Smooth muscle cell (in vitro differentiated cells): ENCODE data around the gene ZC3H18. TPM values are rescaled to one million over a fixed set of nuclear protein-coding genes. Genes with fewer than 3 reads are reported as not detected.

Experiments used
- DNase-seq: peaks from one replicate; lab custom pipeline; 2025; ENCODE audit not compliant: unreplicated experiment; lab: John Stamatoyannopoulos, UW
- H2AFZ ChIP-seq: fragments of 200-600 bp; sonication (generic); 2 replicates; pipeline ENCODE4 v1.6.0; 2016; ENCODE audit warnings: antibody characterized with exemption, low read depth, mild to moderate bottlenecking
- H3F3A ChIP-seq: fragments of 200-600 bp; sonication (generic); 2 replicates; pipeline ENCODE4 v1.6.0; 2017; ENCODE audit warnings: antibody characterized with exemption, low read depth
- H3K27ac ChIP-seq: fragments of 200-600 bp; sonication (generic); 2 replicates; pipeline ENCODE4 v1.5.1; 2016; ENCODE audit warnings: low read depth, mild to moderate bottlenecking
- H3K27me3 ChIP-seq: fragments of 200-600 bp; sonication (generic); 2 replicates; pipeline ENCODE4 v1.6.1; 2016; ENCODE audit warnings: low read depth, mild to moderate bottlenecking
- H3K36me3 ChIP-seq: fragments of 200-600 bp; sonication (generic); 2 replicates; pipeline ENCODE4 v1.5.1; 2016; ENCODE audit warnings: low read depth
- H3K4me1 ChIP-seq: fragments of 200-600 bp; sonication (generic); 2 replicates; pipeline ENCODE4 v1.5.1; 2016; ENCODE audit warnings: low read depth
- H3K4me2 ChIP-seq: fragments of 200-600 bp; sonication (generic); 2 replicates; pipeline ENCODE4 v1.6.0; 2016; ENCODE audit warnings: mild to moderate bottlenecking
- H3K4me3 ChIP-seq: fragments of 200-600 bp; sonication (generic); 2 replicates; pipeline ENCODE4 v1.5.1; 2016; ENCODE audit warnings: mild to moderate bottlenecking
- H3K79me2 ChIP-seq: fragments of 200-600 bp; sonication (generic); 2 replicates; pipeline ENCODE4 v1.6.0; 2016; ENCODE audit warnings: low read depth, mild to moderate bottlenecking
- H3K9ac ChIP-seq: fragments of 200-600 bp; sonication (generic); 2 replicates; pipeline ENCODE4 v1.6.0; 2016; ENCODE audit warnings: low read depth
- H3K9me3 ChIP-seq: fragments of 200-600 bp; sonication (generic); replicated peaks from 2 replicates; pipeline ENCODE4 v1.5.1; 2016; ENCODE audit warnings: low read depth
- H4K20me1 ChIP-seq: fragments of 200-600 bp; sonication (generic); 2 replicates; pipeline ENCODE4 v1.6.0; 2016; ENCODE audit warnings: low read depth
- WGBS: methylation state at CpG from one replicate; pipeline ENCODE4 v1.1.7; 2016; ENCODE audit warnings: low lambda C conversion rate; 5-methylcytosine and 5-hydroxymethylcytosine counted together
- polyA plus RNA-seq: library from polyadenylated mRNA; unstranded; fragments of >200 nt; fragmentation: Nextera tagmentation; extraction: Ambion mirVana; gene quantifications from 2 replicates; pipeline ENCODE4 v1.2.1, GENCODE V29; 2016
- total RNA-seq: library from RNA; depleted of rRNA; stranded (reverse); fragments of >200 nt; gene quantifications from 2 replicates; pipeline ENCODE4 v1.2.3, GENCODE V29; 2014
- TF ChIP-seq, protein P1 (sequence below): fragments of 200-600 bp; sonication (generic); IDR thresholded peaks from 2 replicates; pipeline ENCODE4 v1.5.1; 2017; ENCODE audit warnings: borderline replicate concordance, mild to moderate bottlenecking, antibody characterized with exemption; ENCODE audit not compliant: insufficient read depth, poor library complexity, severe bottlenecking

The ZC3H18 gene
- total and polyA plus RNA-seq, 2 experiments from 2014 or later, result 14.6 to 30.4 TPM

DNA sequence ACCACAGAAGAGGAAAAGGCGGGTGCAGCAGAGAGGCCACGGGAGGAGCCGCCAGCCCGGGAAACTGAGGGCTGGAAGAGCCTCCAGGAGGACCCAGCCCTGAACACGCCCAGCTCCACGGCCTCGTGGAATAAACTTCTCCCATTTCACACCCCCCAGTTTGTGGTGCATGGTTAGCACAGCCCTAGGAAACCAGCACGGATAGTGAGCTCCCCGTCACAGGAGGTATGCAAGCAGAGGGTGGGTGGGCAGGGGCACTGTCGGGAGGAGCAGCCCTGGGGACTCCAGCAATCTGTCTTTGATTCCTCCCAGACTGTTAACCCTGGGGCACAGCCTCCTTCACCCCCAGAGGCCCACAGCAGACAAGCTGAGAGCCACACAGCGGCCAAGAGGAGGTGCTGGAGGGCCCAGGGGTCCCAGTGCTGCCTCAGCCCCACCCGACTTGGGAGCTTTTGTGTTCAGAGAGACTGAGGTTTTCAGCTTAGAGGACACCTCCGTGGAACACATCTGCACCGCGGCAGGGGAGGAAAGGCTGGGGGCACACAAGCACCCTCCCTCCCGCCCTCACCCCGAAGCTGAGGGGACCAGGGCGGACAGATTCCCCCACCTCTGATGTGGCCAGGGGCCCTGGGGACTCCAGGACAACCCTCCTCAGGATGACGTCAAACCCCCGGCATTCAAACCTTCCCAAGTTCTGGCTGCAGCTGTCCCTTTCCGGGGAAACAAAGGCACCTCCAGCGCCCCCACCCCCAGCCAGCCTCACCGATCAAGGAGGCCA is 66.5 kb downstream of the ZC3H18 start:
- H3K4me3 ChIP-seq, result no peak overlapping the region
- H3K27me3 ChIP-seq, result peaks cover 4% of the 10 kb centered on the region
- H4K20me1 ChIP-seq, result peaks cover 8% of the 10 kb centered on the region
- no peak overlapping the region for H3K4me2 ChIP-seq
- TF ChIP-seq, protein P1, sequence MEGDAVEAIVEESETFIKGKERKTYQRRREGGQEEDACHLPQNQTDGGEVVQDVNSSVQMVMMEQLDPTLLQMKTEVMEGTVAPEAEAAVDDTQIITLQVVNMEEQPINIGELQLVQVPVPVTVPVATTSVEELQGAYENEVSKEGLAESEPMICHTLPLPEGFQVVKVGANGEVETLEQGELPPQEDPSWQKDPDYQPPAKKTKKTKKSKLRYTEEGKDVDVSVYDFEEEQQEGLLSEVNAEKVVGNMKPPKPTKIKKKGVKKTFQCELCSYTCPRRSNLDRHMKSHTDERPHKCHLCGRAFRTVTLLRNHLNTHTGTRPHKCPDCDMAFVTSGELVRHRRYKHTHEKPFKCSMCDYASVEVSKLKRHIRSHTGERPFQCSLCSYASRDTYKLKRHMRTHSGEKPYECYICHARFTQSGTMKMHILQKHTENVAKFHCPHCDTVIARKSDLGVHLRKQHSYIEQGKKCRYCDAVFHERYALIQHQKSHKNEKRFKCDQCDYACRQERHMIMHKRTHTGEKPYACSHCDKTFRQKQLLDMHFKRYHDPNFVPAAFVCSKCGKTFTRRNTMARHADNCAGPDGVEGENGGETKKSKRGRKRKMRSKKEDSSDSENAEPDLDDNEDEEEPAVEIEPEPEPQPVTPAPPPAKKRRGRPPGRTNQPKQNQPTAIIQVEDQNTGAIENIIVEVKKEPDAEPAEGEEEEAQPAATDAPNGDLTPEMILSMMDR, result no peak
- H3F3A ChIP-seq, result no peaks in the 10 kb centered on the region
- WGBS, result 81% methylated on average over 20 of the region's 23 CpGs
- DNase-seq, result no peak
- no peak overlapping the region for H3K27ac ChIP-seq
- no peak overlapping the region for H2AFZ ChIP-seq
- no peaks in the 10 kb centered on the region for H3K36me3 ChIP-seq
- H3K4me1 ChIP-seq, result peaks cover 7% of the 10 kb centered on the region
- H3K79me2 ChIP-seq, result no peaks in the 10 kb centered on the region
- H3K9me3 ChIP-seq, result no peaks in the 10 kb centered on the region
- H3K9ac ChIP-seq, result no peak overlapping the region

DNA sequence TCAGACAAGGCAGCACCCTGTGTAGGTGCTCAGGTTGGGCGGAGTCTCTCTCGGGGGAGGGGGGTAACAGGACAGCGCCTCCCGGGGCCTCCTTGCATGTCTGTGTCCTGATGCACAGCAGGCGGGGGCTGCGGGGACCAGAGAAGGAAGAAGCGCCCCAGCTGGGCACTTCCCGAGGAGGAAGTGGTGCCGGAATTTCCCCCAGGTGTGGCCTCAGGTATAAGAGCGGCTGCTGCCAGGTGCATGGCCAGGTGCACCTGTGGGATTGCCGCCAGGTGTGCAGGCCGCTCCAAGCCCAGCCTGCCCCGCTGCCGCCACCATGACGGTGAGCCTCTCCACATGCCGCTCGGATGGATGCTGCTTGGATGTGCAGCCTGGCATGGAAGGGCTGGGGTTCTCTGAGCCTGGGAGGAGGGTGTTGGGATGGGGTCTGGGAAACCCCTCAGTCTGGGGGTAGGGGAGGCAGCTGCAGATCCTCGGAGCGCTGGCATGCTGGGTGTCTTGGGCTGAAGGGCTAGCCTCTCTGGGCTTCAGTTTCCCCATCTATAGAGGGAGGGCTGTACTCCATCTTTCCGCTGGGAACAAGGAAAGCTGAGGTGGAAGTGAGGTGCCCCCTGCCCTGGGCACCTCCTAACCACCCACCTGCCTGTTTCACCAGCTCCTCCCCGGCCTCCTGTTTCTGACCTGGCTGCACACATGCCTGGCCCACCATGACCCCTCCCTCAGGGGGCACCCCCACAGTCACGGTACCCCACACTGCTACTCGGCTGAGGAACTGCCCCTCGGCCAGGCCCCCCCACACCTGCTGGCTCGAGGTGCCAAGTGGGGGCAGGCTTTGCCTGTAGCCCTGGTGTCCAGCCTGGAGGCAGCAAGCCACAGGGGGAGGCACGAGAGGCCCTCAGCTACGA is 68.4 kb downstream of the ZC3H18 start, which contains the start of gene IL17C:
Gene IL17C, plus strand, starts transcription at position 250 of the 908 bp plus-strand sequence. Its CDS starts 70 bp downstream, at position 320.
- Histone ChIP-seq H2AFZ (no peak within 1 kb of the TSS), H3K4me1 (peaks cover 7% of the 10 kb centered on the region), H3K9me3 (no peaks in the 10 kb centered on the region), H3F3A (no peaks in the 10 kb centered on the region), H3K4me2 (no peak within 1 kb of the TSS), H3K79me2 (no peaks in the 10 kb centered on the region), H3K4me3 (no peak within 1 kb of the TSS), H4K20me1 (peaks cover 4% of the 10 kb centered on the region), H3K36me3 (no peaks in the 10 kb centered on the region), H3K9ac (no peak within 1 kb of the TSS), H3K27ac (no peak within 1 kb of the TSS), H3K27me3 (peaks cover 4% of the 10 kb centered on the region)
- TF ChIP-seq, protein P1, result no peak
- DNase-seq, result no peak
- WGBS, result 72% methylated on average over 27 of the region's 27 CpGs

DNA sequence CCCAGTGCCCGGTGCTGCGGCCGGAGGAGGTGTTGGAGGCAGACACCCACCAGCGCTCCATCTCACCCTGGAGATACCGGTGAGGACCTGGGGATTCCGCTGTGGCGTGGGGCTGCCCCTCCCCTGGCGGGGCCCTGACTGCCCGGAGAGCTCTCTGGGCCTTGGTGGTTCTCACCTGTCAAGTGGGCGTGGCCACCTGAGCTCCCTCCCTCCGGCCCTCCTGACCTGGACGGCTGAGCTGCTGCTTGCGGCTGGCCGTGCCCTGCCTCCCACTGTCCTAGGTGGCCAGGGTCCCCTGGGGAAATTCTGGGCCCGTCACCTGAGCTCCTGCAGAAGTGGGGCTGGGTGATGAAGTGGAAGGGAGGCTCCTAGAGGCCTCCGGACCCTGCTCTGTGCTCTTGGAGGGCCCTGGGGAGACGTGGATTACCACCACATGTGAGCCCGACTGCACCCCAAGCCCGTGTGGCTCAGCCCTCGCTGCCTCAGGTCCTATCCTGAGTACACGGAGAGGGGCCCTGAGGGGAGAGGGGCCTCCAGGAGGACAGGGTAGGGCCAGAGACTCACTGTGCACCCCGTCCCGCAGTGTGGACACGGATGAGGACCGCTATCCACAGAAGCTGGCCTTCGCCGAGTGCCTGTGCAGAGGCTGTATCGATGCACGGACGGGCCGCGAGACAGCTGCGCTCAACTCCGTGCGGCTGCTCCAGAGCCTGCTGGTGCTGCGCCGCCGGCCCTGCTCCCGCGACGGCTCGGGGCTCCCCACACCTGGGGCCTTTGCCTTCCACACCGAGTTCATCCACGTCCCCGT is 69.2 kb downstream of the ZC3H18 start:
- WGBS, result 74% methylated on average over 40 of the region's 45 CpGs
- Histone ChIP-seq H3K4me1 (peaks cover 1% of the 10 kb centered on the region), H3F3A (no peaks in the 10 kb centered on the region)

More for the DNA sequence above, 69.2 kb downstream of the ZC3H18 start:
- no peak overlapping the region for H3K4me2 ChIP-seq
- H3K27me3 ChIP-seq, result peaks cover 4% of the 10 kb centered on the region
- no peak for DNase-seq
- no peaks in the 10 kb centered on the region for H3K36me3 ChIP-seq
- H3K9ac ChIP-seq, result no peak overlapping the region
- no peaks in the 10 kb centered on the region for H4K20me1 ChIP-seq
- no peak overlapping the region for H3K4me3 ChIP-seq
- no peak overlapping the region for H2AFZ ChIP-seq
- H3K9me3 ChIP-seq, result no peaks in the 10 kb centered on the region
- no peak overlapping the region for H3K27ac ChIP-seq
- TF ChIP-seq, protein P1, result no peak
- no peaks in the 10 kb centered on the region for H3K79me2 ChIP-seq
